DMS79 (cell line): Measurements from ENCODE around the gene BMP10.
A peak's percentile ranks its signal among the peaks of the same experiment; 100 is the strongest.

Source experiments
- DNase-seq: peaks from one replicate; lab custom pipeline; 2025; lab: John Stamatoyannopoulos, UW

Gene BMP10

DNA sequence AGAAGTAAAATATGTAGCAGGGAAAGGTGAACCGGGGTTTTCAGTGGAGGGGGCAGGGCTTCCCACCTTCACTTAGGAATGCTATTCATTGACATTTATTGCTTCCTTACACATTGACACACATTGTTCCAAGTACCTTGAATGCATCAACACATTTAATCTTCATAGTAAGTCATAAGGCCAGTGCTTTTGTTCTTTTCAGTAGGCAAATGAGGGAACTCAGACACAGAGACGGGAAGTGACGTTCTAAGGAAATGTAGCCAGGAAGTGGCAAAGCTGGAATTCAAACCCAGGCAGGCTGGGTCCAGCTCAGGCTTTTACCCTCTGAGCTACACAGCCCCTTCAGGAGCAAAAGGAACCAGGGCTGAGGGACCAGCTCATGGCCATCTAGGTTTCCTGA, 20.7 kb downstream of the BMP10 start:
- DNase-seq = no peak

DNA sequence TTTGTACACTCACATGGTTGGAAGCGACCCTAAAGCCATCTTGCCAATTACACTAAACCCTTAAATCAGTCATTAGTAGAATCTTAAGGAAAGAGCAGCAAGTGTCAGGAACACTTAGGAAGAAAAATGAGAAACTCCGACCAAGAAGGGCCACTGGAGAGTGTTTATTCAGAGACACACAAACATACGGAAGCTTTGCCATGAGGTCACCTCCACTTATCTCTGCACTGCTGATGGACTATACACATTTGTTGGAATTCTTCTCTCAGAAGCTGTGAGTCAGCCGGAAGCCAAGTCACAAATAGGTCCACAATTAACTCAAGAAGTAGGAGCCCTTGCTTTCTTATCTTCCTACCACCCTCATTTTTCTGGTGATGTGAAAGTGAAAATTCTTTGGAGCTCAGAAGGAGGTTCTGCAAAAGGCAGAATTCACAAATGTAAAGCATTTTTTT, 21.6 kb downstream of the BMP10 start:
- DNase-seq = no peak

DNA sequence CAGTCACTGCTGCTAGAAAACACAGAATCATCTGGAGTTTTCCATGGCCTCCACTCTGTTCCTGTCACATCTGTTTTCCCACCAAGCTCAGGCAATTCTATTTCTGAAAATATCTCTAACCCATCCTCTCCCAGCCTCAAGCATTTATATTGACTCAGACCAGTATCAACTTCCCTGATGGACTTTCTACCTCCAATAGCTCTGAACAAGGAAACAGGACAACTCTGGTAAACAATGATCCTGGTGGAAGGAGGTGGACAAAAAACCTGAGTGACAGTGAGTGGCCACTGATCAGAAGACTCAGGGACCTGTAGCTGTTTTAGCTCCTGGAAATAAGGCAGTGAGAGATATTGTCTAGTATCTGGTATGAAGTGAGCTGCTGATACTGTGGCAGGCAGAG, 23.4 kb downstream of the BMP10 start:
- no peak for DNase-seq

DNA sequence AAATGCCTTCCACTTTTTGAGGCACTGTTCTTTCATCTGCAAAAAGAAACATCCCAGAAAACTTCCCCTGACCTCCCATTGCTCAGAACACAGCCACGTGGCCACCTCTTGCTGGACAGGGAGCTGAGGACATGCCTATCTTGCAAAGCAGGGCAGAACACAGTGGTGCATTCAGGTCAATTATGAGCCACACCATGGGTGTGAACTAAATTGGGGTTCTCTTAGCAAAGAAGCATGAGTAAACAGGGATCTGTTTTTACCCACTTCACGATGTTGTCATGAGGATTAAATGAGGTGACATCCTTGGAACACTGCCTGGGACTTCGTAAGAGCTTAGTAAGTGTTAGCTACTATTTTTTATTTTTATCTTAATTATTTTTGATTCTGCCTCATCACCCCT, 25.1 kb downstream of the BMP10 start:
- DNase-seq = no peak

DNA sequence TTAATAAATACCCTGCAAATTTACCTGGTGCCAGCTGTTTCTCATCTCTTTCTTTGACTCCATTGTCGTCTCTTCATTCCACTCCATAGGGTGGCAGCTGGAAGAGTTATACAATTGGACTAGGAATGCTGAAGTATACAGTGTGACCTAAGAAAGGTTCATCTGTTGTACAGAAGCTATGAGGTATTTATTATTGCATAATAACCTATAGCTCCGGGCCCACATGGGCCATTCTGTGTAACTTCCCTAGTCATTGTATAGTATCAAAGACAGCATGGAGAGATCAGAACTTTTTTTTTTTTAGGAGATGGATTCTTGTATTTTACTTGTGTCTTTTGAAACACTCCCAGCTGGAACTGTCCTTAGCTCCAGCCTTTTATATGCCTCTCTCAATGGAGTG, 26.2 kb downstream of the BMP10 start:
- DNase-seq = no peak

DNA sequence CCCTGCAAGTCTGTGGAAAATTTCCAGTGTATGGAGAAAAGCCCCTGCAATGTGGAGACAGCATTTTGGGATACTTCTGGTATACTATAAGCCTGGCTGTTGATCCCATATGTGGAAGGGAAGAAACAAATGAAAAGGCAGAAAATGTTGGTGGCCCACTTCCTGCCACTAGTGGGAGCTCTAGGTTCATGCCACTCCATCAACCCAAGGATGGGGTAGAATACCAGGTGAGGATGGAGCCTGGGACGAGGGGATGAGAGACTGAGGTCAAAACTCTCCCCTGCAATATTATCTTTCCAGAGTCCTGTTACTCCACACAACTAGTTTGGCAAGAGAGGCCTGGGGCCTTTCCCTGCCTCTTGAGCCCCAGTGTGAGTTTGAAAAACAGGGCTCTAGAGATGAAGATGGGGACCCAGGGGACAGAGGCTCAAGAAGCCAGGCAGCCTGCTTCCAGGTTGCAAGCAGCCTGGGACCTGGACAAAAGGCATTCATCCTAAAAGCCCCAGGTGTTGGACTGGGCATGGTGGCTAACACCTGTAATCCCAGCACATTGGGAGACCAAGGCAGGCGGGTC, 31.9 kb downstream of the BMP10 start:
- no peak for DNase-seq

DNA sequence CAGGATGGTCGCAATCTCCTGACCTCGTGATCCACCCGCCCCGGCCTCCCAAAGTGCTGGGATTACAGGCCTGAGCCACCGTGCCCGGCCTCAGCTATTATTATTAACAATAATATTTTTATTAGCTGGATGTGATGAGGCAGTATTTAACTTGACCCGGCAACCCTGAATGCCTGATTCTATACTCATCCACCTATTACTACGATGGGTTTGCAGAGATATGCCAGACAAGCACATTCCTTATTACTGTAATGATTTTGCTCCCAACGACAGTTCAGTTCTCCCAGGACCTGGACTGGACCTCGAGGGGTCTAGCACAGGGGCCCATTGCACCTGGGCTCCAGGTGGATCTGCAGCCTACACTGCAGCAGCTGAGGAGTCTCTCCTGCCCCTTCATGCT, 32.6 kb downstream of the BMP10 start:
- no peak for DNase-seq

DNA sequence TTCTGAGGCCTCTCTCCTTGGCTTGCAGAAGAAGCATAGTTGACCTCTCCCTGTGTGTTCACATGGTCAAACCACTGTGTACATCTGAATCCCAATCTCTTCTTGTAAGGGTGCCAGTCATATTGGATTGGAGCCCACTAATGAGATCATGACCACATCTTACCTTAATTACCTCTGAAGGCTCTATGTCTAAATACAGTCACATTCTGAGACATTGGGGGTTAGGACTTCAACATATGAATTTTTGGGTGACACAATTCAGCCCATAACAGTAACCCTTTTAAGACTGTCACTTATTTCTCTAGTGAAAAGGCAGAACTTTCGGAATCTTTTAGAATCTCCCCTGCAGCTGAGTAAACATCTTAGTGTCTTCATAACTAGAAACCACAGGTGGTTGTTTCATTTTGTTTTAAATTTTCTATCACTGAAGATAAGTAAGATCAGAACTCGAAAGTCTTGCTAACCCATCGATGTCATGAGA, 33.3 kb downstream of the BMP10 start:
- DNase-seq = no peak

DNA sequence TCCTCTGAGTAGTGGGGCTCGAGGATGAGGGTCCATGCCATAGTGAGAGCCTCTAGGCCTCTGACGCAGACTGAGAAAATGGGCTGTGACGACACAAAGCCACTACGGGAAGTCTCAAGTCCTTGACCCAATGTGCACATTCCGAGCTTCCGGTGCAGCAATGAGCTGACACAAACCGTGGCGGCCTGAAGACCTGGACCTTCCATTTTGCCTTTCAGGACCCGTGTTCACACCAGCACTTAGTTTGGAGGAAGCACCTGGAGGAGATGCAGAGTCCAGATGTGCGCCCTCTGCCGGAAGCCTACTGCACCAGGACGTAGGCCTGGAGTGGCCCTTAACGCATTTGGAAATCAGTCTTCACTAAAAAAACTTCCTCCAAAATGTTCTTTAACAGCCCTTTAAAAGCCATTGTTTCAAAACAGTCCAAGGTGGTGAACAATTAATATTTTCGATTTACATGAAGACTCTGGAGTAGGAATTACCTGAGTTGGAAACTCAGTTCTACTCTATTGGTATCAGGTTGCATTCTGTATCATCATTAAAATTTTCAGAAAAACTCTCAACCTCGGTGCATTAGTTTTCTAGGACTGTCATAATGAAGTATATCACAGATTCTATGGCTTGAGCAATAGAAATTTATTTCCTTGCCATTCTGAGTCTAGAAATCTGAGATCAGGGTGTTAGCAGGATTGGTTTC, 33.9 kb downstream of the BMP10 start:
- DNase-seq = no peak

DNA sequence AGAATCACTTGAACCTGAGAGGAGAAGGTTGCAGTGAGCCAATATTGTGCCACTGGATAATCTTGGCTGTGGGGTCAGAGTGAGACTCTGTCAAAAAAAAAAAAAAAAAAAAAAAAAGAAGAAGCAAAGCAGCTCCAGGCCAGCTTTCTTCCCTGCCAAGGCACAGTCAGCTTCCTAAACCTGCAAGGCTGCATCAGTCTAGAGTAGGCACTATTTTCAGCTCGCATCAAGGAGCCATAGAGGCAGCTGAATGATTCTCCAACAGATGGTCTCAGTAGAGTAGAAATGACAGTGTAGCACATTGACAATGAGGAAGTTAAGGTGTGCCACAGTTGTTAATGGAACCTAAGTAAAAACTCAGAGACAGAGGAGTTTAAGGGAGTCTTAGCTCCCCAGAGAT, 35.6 kb downstream of the BMP10 start:
- DNase-seq = no peak

DNA sequence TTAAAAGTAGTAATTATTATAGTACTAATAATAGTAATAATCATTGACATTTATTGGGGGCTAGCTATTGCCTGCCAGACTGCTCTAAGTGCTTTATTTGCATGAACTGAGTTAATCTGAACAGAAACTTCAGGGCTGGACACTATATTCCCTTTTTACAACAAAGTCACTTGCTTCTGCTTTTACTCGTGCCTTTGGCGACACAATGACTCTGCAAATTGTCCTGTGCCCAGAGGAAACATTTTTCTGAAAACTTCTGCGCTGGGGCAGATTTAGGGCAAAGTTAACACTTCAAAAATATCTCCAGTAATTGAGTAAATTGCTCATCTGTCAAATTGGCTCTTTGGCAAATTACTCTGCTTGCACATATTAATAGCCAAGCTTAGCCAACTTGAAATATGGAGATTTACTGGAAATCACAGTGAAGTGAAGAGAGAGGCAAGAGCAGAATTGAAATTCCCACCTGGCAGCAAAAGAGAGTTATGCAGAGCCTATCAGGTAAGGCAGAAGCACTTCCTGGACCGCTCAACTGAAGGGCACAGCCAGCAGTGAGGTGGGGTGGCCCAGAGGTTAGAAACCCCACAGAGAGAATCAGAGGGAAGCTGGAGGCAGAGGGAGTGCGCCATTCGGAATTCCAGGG, 36.3 kb downstream of the BMP10 start:
- DNase-seq = no peak

DNA sequence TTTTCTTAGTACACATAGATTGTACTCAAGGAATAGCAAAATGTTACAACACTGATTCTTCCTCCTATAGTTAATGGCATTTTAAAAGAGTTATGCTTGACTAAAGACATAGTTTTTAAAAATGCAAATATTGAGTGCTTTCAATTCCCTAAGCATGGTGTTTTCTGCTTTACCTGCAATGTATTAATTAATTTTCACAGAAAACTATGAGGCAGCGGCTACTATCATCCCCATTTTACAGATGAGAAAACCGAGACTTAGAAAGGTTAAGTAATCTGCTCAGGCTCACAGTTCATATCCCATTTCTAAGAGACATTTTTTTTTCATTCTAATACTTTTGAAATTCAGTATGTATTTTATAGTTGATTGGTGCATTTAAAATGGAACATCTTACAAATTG, 38.0 kb downstream of the BMP10 start:
- no peak for DNase-seq

DNA sequence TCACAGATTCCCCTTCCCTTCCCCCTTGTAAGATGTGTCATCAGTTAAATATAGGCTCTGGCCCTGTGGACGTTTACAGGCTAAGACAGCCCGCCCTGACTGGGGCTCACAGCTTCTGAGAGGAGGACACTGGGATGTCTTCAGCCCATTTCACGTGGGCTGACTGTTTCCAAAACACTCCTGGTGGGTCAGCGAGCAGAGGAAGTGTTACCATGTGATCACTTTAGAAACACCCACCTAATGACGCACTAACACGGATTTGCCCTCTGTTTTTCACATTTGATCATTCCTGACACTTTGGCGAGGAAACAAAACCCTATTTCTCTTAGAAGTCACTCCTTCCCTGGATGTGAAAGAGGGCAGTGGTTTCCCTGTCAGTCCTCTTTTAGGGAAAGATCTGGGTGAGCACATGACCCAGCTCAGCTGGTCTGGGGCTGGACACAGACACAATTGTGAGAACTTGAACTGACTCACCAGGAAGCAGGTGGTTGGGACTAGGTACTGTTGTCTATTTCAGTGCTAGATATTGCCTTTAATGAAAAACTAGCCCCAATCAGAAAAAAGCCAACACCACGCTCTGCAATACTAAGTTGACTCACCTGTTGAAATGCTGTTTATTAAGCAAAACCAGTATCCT, 38.8 kb downstream of the BMP10 start:
- no peak for DNase-seq

DNA sequence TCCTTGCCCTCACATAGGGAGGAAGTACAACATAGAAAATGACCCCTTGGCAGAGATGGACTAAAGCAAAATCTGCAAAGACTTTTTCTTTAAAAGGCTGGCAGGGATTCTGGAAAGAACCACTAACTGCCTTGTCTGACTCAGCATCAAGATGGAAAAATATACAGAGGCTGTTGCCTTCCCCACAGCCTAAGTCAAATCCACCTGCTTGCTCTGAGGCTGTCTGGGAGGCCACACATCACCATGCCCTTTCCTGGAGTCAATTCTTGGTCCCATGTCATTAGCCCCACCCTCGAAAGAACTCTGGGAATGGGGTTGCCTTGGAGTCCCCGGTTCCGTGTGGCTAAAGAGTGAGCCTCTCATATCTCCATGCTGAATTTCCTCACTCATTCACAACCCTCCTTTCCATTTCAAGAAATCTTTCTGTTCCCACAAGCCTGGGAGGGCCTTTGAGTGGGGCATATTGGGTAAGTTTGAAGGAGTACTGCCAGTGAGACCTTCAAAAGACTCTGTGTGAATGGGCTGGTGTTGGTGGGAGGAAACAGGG, 39.4 kb downstream of the BMP10 start:
- no peak for DNase-seq

DNA sequence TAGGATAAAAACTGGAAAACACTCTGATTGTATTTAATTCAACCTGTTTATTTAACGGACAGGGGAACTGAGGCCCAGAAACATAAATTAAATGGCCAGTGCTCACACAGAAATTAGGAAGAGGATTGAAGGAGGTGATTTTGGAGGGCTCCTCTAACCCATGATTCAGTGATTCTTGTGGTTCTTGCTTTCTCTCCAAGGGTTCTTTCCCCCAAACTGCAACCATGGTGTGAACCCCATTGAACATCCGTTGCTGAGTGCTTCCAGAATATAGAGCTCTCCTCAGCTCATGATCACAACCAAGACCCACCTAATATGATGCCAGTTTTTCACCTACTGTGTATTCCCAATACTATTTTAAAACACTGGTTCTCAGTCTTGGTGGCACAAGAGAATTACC, 41.4 kb downstream of the BMP10 start:
- DNase-seq = no peak

DNA sequence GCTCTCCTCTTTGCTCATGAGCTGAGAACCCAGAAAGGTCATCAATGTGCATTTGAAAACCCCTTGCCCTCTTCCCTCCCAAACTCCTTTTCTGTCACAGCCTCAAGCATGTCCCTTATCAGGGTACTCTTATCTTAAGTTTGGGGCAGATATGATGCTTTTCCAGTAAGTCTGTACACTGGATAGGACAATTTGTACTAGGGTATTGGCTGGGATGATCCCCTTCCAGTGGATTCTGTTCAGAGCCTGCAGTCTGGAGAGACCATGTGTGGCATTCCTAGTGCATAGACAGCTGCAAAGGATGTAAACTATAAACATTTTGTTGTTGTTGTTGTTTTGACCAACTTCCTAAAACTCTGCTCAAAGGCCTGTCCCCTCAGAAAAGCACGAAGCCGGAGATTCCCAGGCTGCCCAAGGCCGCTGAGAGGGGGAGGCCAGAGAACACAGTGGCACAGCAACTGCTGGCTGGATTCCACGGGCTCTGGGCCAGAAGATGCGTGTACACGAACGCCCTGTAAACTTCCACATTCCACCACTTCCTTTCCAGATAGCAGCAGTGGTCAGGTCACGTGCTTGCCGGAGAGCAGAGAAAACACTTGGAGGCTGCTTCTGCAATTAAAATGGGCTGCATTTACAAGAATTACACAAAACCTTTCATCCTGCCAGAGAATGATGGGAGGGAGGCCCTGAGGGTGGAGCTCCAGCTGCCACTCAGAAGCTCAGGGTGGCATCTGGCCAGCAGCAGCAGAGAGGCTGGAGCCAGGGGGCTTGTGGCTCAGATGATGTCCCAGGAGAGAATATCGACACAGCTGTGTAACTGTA, 42.1 kb downstream of the BMP10 start:
- DNase-seq = peak; percentile 75

DNA sequence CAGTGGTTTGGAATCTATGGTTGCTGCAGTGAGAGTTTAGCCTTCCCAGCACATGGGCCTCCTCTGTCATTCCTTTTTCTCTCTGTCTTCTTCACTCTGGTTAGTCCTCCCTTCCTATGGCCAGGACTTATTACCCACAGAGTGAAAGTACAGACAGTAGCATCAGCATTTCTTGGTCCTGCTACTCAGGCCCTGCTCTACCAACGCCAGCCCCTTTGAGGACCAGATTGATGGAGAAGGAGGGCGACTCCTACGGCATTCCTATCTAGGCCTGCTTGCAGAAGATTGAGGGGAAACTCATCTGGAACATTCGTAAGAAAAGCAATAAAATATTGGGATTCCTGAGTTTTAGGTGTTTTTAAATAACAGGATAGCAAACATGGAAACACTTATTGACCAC, 43.5 kb downstream of the BMP10 start:
- no peak for DNase-seq

DNA sequence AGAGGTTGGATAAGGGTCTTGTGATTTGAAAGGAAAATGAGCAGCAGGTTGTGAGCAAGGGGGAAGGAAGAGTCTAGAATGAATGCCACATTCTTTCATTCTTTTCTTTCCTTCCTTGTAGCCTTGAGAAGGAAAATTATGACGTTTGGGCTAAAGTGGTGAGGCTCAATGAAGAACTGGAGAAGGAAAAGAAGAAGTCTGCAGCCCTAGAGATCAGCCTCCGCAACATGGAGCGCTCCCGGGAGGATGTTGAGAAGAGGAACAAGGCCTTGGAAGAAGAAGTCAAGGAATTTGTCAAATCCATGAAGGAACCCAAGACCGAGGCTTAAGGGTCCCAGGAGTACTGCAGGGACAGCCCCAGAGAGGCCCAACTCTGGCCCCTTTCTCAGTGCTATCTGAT, 45.3 kb downstream of the BMP10 start:
- DNase-seq = no peak

DNA sequence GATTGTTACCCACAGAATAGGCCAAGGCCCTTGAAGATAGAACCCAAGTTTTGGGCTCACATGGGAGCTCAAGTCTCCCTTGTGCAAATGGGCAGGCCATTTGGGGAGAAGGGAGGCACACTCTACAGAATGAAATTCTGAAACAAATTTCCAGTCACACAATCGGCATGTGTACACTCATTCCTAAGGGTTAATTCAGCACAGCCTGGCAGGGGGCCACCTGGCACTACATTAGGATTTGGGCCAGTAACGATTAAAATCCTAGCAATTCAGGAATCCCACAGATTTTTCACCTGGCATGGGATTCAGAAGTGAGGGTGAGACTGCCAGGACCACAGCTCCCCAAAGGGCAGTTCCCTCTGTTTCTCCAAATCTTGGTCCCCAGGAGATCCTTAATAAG, 46.4 kb downstream of the BMP10 start:
- DNase-seq = no peak

DNA sequence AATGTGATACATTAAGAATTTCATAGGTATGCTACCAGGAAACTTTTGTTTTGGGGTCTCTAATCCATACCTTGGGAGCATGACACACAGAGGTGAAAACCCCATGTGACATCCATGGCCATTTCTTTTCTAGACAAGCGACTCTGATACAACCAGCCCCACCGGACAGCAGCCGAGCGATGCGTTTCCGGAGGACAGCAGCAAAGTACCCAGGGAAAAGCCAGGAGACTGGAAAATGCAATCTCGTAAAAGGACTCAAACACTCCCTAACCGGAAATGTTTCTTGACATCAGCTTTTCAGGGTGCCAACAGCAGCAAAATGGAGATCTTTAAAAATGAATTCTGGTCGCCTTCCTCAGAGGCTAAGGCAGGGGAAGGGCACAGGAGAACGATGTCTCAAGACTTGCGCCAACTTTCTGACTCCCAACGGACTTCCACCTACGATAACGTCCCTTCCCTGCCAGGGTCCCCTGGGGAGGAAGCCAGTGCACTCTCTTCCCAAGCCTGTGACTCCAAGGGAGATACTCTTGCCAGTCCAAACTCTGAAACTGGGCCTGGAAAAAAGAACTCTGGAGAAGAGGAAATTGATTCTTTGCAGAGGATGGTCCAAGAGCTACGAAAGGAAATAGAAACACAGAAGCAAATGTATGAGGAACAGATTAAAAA, 48.9 kb downstream of the BMP10 start:
- DNase-seq = no peak

DNA sequence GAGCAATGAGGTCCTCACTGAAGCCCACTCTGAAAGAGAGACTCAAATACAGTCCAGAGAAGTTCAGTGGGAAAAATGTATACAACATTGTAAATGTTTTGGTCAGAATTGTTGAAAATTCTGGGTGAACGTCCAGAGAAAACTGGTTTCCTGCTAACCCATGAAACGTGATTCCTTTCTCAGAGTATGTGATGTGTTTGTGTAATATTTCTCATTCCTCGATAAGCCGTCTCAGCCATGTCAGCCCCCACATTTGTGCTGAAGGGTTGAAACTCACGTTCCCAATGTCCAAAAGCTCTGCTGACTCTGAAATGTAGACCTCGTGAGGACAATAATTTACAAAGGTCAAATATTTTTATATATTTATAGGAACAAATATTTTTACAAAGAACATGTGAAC, 51.6 kb downstream of the BMP10 start:
- DNase-seq = no peak
